H1 (cell line): ENCODE results near the gene ASB16. TPM values are rescaled to one million over a fixed set of nuclear protein-coding genes. Genes with fewer than 3 reads are reported as not detected.
A peak's percentile ranks its signal among the peaks of the same experiment; 100 is the strongest.

Experiments
- CTCF ChIA-PET: fragments of 300-600 bp; sonication (Branson Sonifier 250); formaldehyde crosslinking; loops from one replicate; lab custom pipeline; 2021; ENCODE audit not compliant: partially characterized antibody; lab: Charles Lee
- POLR2A ChIA-PET: fragments of 300-600 bp; sonication (Branson Sonifier 250); formaldehyde crosslinking; loops from one replicate; lab custom pipeline; 2021; ENCODE audit warnings: inconsistent platforms; ENCODE audit not compliant: partially characterized antibody; lab: Charles Lee
- DNase-seq, 2 experiments: peaks; one replicate each; pipeline versions ENCODE4 v3.0.0 to v3.0.0-alpha.2; 2010 to 2022; ENCODE audit warnings: low spot score in 2 of 2, low read depth in 1 of 2, mixed read lengths in 1 of 2
- FAIRE-seq: peaks from 2 replicates; lab custom pipeline; 2011; peaks lifted over from hg19 to GRCh38; lab: Jason Lieb, UNC
- H2AFZ ChIP-seq: 2 replicates; pipeline ENCODE4 v1.8.1; 2012; ENCODE audit warnings: low read length, inconsistent platforms
- H2AK5ac ChIP-seq: 2 replicates; pipeline ENCODE4 v1.6.1; 2013; ENCODE audit warnings: low read depth, low read length
- H2BK120ac ChIP-seq: replicated peaks from 2 replicates; pipeline ENCODE3; 2013; ENCODE audit warnings: low read depth, low read length, inconsistent platforms
- H2BK12ac ChIP-seq: 2 replicates; pipeline ENCODE4 v1.6.1; 2013; ENCODE audit warnings: low read depth, low read length
- H2BK15ac ChIP-seq: 2 replicates; pipeline ENCODE4 v1.6.1; 2013; ENCODE audit warnings: low read length
- H2BK20ac ChIP-seq: 2 replicates; pipeline ENCODE4 v1.6.1; 2013; ENCODE audit warnings: low read length
- H2BK5ac ChIP-seq: 2 replicates; pipeline ENCODE4 v1.6.1; 2013; ENCODE audit warnings: low read depth, low read length
- H3K14ac ChIP-seq: 2 replicates; pipeline ENCODE4 v1.6.1; 2013; ENCODE audit warnings: inconsistent platforms; ENCODE audit not compliant: insufficient read length
- H3K18ac ChIP-seq: 2 replicates; pipeline ENCODE4 v1.6.1; 2013; ENCODE audit warnings: low read length; ENCODE audit errors: extremely low read depth
- H3K23ac ChIP-seq: 2 replicates; pipeline ENCODE4 v1.6.1; 2013; ENCODE audit warnings: inconsistent platforms; ENCODE audit not compliant: insufficient read length
- H3K23me2 ChIP-seq: 2 replicates; pipeline ENCODE4 v1.6.1; 2013; ENCODE audit warnings: low read depth, low read length
- H3K27ac ChIP-seq: 2 replicates; pipeline ENCODE4 v1.6.1; 2011; ENCODE audit warnings: low read depth, low read length, inconsistent platforms
- H3K27me3 ChIP-seq, 4 experiments: replicated peaks in 1 of 4; 1 replicate in 1 of 4; 2 replicates in 3 of 4; pipeline versions ENCODE4 v1.6.1 to v1.8.1; 2011 to 2013; ENCODE audit warnings: low read length in 3 of 4, mild to moderate bottlenecking in 3 of 4, inconsistent platforms in 2 of 4, mixed read lengths in 2 of 4, moderate library complexity in 1 of 4; ENCODE audit not compliant: control insufficient read depth in 3 of 4, insufficient read depth in 3 of 4; ENCODE audit errors: extremely low read depth in 1 of 4
- H3K36me3 ChIP-seq, 4 experiments: 2 replicates each; pipeline versions ENCODE4 v1.6.1 to v1.8.1; 2011 to 2013; ENCODE audit warnings: mild to moderate bottlenecking in 4 of 4, low read length in 3 of 4, moderate library complexity in 2 of 4, control low read depth in 1 of 4, inconsistent platforms in 1 of 4; ENCODE audit not compliant: insufficient read depth in 4 of 4, control insufficient read depth in 2 of 4
- H3K4ac ChIP-seq: replicated peaks from 2 replicates; pipeline ENCODE3; 2013; ENCODE audit warnings: low read length, low read depth, mixed read lengths, inconsistent platforms; ENCODE audit not compliant: insufficient read length
- H3K4me1 ChIP-seq, 4 experiments: replicated peaks in 1 of 4; 1 replicate in 1 of 4; 2 replicates in 3 of 4; pipeline versions ENCODE4 v1.6.1 to v1.8.1; 2011 to 2013; ENCODE audit warnings: low read length in 3 of 4, inconsistent platforms in 2 of 4, mixed read lengths in 1 of 4; ENCODE audit not compliant: insufficient read depth in 4 of 4, control insufficient read depth in 3 of 4
- H3K4me2 ChIP-seq, 2 experiments: 2 replicates each; pipeline versions ENCODE4 v1.6.1 to v1.8.1; 2011 to 2013; ENCODE audit warnings: low read depth in 2 of 2, low read length in 2 of 2, control low read depth in 1 of 2, inconsistent platforms in 1 of 2, mild to moderate bottlenecking in 1 of 2; ENCODE audit not compliant: insufficient read depth in 1 of 2
- H3K4me3 ChIP-seq, 4 experiments: fragments of 200-600, 300-600 bp in 1 of 4; sonication (generic), shearing (Covaris generic), sonication (Bioruptor Twin) in 1 of 4; 2 replicates each; pipeline versions ENCODE4 v1.5.1 to v1.8.1; 2011 to 2016; ENCODE audit warnings: low read length in 4 of 4, low read depth in 3 of 4, control low read depth in 2 of 4, inconsistent platforms in 2 of 4, mild to moderate bottlenecking in 2 of 4, mixed read lengths in 1 of 4, moderate library complexity in 1 of 4; ENCODE audit not compliant: insufficient read depth in 2 of 4; ENCODE audit errors: extremely low read depth in 1 of 4
- H3K56ac ChIP-seq: replicated peaks from 2 replicates; pipeline ENCODE3; 2013; ENCODE audit warnings: low read depth, mild to moderate bottlenecking, mixed read lengths, low read length, inconsistent platforms; ENCODE audit not compliant: insufficient read length
- H3K79me1 ChIP-seq: 2 replicates; pipeline ENCODE4 v1.6.1; 2013; ENCODE audit warnings: low read depth, low read length, control low read depth
- H3K79me2 ChIP-seq, 2 experiments: 2 replicates each; pipeline versions ENCODE4 v1.6.1 to v1.8.1; 2012 to 2013; ENCODE audit warnings: low read length in 2 of 2, mild to moderate bottlenecking in 2 of 2, inconsistent platforms in 1 of 2; ENCODE audit not compliant: insufficient read depth in 2 of 2, control insufficient read depth in 1 of 2
- H3K9ac ChIP-seq, 4 experiments: replicated peaks in 1 of 4; 1 replicate in 1 of 4; 2 replicates in 3 of 4; pipeline versions ENCODE4 v1.6.1 to v1.8.1; 2011 to 2013; ENCODE audit warnings: low read depth in 3 of 4, low read length in 3 of 4, control low read depth in 2 of 4, mild to moderate bottlenecking in 2 of 4, moderate library complexity in 2 of 4, inconsistent platforms in 1 of 4; ENCODE audit errors: extremely low read depth in 1 of 4
- H3K9me3 ChIP-seq, 2 experiments: 2 replicates each; pipeline versions ENCODE4 v1.6.1 to v1.8.1; 2012 to 2013; ENCODE audit warnings: mild to moderate bottlenecking in 2 of 2, moderate library complexity in 2 of 2, control low read depth in 1 of 2, inconsistent platforms in 1 of 2, low read depth in 1 of 2, low read length in 1 of 2, mixed read lengths in 1 of 2; ENCODE audit not compliant: insufficient read depth in 2 of 2
- H4K20me1 ChIP-seq, 2 experiments: replicated peaks in 1 of 2; 2 replicates each; pipeline versions ENCODE3 to v1.8.1; 2011 to 2013; ENCODE audit warnings: inconsistent platforms in 2 of 2, low read length in 2 of 2, mild to moderate bottlenecking in 1 of 2; ENCODE audit not compliant: insufficient read depth in 2 of 2, control insufficient read depth in 1 of 2
- H4K5ac ChIP-seq: 2 replicates; pipeline ENCODE4 v1.6.1; 2013; ENCODE audit warnings: low read length, low read depth, mixed read lengths, inconsistent platforms; ENCODE audit not compliant: insufficient read length
- H4K8ac ChIP-seq: 2 replicates; pipeline ENCODE4 v1.8.0; 2013; ENCODE audit warnings: mild to moderate bottlenecking, moderate library complexity, low read length, inconsistent platforms; ENCODE audit not compliant: insufficient read depth; ENCODE audit errors: extremely low read depth
- H4K91ac ChIP-seq: replicated peaks from 2 replicates; pipeline ENCODE3; 2013; ENCODE audit warnings: low read length, mixed read lengths, inconsistent platforms; ENCODE audit not compliant: insufficient read length
- CEBPB ChIP-seq: IDR thresholded peaks from 2 replicates; pipeline ENCODE4 v1.6.1; 2012; ENCODE audit warnings: low read depth, low read length
- PHF8 ChIP-seq: fragments of 200-600 bp; sonication (generic); conservative IDR thresholded peaks from 2 replicates; pipeline ENCODE4 v1.7.1; 2012; ENCODE audit warnings: low read depth, mild to moderate bottlenecking, inconsistent platforms, low read length, moderate library complexity
- POLR2AphosphoS5 ChIP-seq: IDR thresholded peaks from 2 replicates; pipeline ENCODE4 v1.6.1; 2011; ENCODE audit warnings: low read depth, low read length
- POU5F1 ChIP-seq: IDR thresholded peaks from 2 replicates; pipeline ENCODE4 v1.6.1; 2011; ENCODE audit warnings: low read depth, mild to moderate bottlenecking, low read length, moderate library complexity
- RAD21 ChIP-seq, 2 experiments: IDR thresholded peaks in 1 of 2; conservative IDR thresholded peaks in 1 of 2; 2 replicates each; pipeline ENCODE4 v1.6.1; 2011; ENCODE audit warnings: low read depth in 2 of 2, low read length in 2 of 2, improper control_type of control experiment in 1 of 2, inconsistent platforms in 1 of 2, mild to moderate bottlenecking in 1 of 2, moderate library complexity in 1 of 2
- SIN3A ChIP-seq, 2 experiments: IDR thresholded peaks in 1 of 2; conservative IDR thresholded peaks in 1 of 2; 2 replicates each; pipeline ENCODE4 v1.6.1; 2011 to 2012; ENCODE audit warnings: low read length in 2 of 2, improper control_type of control experiment in 1 of 2, low read depth in 1 of 2, mild to moderate bottlenecking in 1 of 2
- SP1 ChIP-seq: IDR thresholded peaks from 2 replicates; pipeline ENCODE4 v1.6.1; 2011; ENCODE audit warnings: low read depth, low read length
- SP4 ChIP-seq: IDR thresholded peaks from 2 replicates; pipeline ENCODE4 v1.6.1; 2012; ENCODE audit warnings: low read length, inconsistent platforms
- YY1 ChIP-seq: IDR thresholded peaks from 2 replicates; pipeline ENCODE4 v1.6.1; 2011; ENCODE audit warnings: low read depth, mild to moderate bottlenecking, low read length
- WGBS, 2 experiments: shearing (Covaris generic) in 1 of 2; methylation state at CpG; one replicate each; pipeline versions ENCODE4 v1.1.6 to v1.1.7; 2013 to 2015; ENCODE audit warnings: low lambda C conversion rate in 2 of 2, mixed read lengths in 2 of 2, inconsistent platforms in 1 of 2, low coverage in 1 of 2, missing lambda C conversion rate in 1 of 2; ENCODE audit not compliant: insufficient replicate concordance in 2 of 2, insufficient coverage in 1 of 2, insufficient read length in 1 of 2; ENCODE audit errors: extremely low coverage in 1 of 2, missing lambda C conversion rate in 1 of 2; 5-methylcytosine and 5-hydroxymethylcytosine counted together
- polyA plus RNA-seq, 7 experiments: library from polyadenylated mRNA; depleted of rRNA in 3 of 7; stranded (reverse) in 5 of 7; unstranded in 2 of 7; fragments of >200 nt in 5 of 7; fragments of 200-250 nt in 2 of 7; gene quantifications; 1 replicate in 5 of 7; 2 replicates in 1 of 7; 4 replicates in 1 of 7; pipeline versions ENCODE4 v1.2.1 to v1.2.3, GENCODE V29; 2011 to 2013; ENCODE audit warnings: missing spikeins in 2 of 7, mixed read lengths in 2 of 7
- total RNA-seq: library from RNA; stranded (reverse); fragmentation: NEBNext Ultra II Directional; extraction: Animal tissue kit (Norgen Biotek cat#: 25700); gene quantifications from 2 replicates; pipeline ENCODE4 v1.2.1, GENCODE V29; 2021

Gene ASB16
- total and polyA plus RNA-seq, 2 of the 8 experiments (the other 6 are each of a cell fraction or from before 2014, with no cell fraction given) = 0.05 TPM; not detected in 1

- Histone ChIP-seq H3K23ac (no peak overlapping the region), H3K9me3 (no peaks in the 10 kb centered on the region), H3K14ac (no peak overlapping the region), H3K79me2 (peaks cover 0 to under 1% of the 10 kb centered on the region in 2 experiments; a peak in 1 of 4 replicates), H4K20me1 (no peaks in the 10 kb centered on the region), H4K8ac (no peak overlapping the region), H2BK120ac (no peak overlapping the region), H4K91ac (no peak overlapping the region), H2BK5ac (no peak overlapping the region; the same call in 1 of the 2 replicates), H3K18ac (no peak overlapping the region; the same call in 1 of the 2 replicates), H3K36me3 (peaks cover 13 to 23% (median 17%) of the 10 kb centered on the region in 4 experiments; a peak in 7 of 8 replicates), H3K4me2 (no peak overlapping the region), H3K27me3 (no peaks in the 10 kb centered on the region), H2AK5ac (0 out of 2 replicates have a peak overlapping the region, but pooled peaks have one; percentile 41), H3K9ac (no peak overlapping the region; a peak in 1 of 7 replicates), H3K4ac (peak overlapping the region; percentile 39), H3K4me1 (peaks cover 0 to 13% (median 4%) of the 10 kb centered on the region in 4 experiments; a peak in 6 of 7 replicates), H3K4me3 (no peak overlapping the region), H3K56ac (no peak overlapping the region), H2BK20ac (no peak overlapping the region), H2BK12ac (peak overlapping the region; percentile 60; the same call in 1 of the 2 replicates), H3K23me2 (peaks cover 6% of the 10 kb centered on the region), H2BK15ac (peak overlapping the region; percentile 76; the same call in 1 of the 2 replicates), H2AFZ (no peak overlapping the region), H3K27ac (no peak overlapping the region), H4K5ac (no peak overlapping the region), H3K79me1 (no peaks in the 10 kb centered on the region)
- DNase-seq = peak in 1 of 2 experiments; percentile 79
- POLR2A ChIA-PET = interaction anchor here (0.7 to 8.5 kb wide), 16 partner anchors 9 to 175 kb away, joined by 3 to 78 read pairs (median 4); partner anchors contain the start of genes TMUB2 and UBTF
- 63% methylated on average over 9 of the region's 9 CpGs; no CpG with 5 or more reads in 1 of the 2 experiments for WGBS, 2 experiments
- CTCF ChIA-PET = interaction anchor here (0.7 to 3.9 kb wide), 29 partner anchors 10 to 403 kb away, joined by 3 to 31 read pairs (median 5); partner anchors contain the start of genes GRN and SLC25A39
- peak; percentile 77 for FAIRE-seq
- TF ChIP-seq RAD21 (IDR thresholded peaks at IDR 0.05 in 1 of 2, conservative IDR thresholded peaks at IDR 0.05 in 1 of 2; ENCODE audit: low read depth in 2 of 2, low read length in 2 of 2) (peak; percentile 62 to 65), POU5F1 (no peak), SP4 (no peak), YY1 (peak; percentile 74), PHF8 (no peak), SP1 (0 out of 2 replicates have a peak, but pooled peaks have one; percentile 28), POLR2AphosphoS5 (0 out of 2 replicates have a peak, but pooled peaks have one; percentile 2), CEBPB (peak; percentile 98), SIN3A (conservative IDR thresholded peaks at IDR 0.05 in 1 of 2, IDR thresholded peaks at IDR 0.05 in 1 of 2; ENCODE audit: low read depth in 1 of 2, low read length in 2 of 2) (peak in 1 of 2 experiments; percentile 60; a peak in 1 of 4 replicates)
Observed at GRCh38 chr17:44203731-44204440, 33.4 kb downstream of the ASB16 start.
